Activated B cell treated with CpG ODN at 0.5 μM for 24 hours (primary cell): ENCODE measurements around the gene OGG1. TPM values are rescaled to one million over a fixed set of nuclear protein-coding genes. Genes with fewer than 3 reads are reported as not detected.

Experiments
- ATAC-seq: fragments of 200-7000 bp; cut with Tn5 transposase; one replicate; pipeline ENCODE4 v1.10.0; 2021; ENCODE audit warnings: low read depth, mild to moderate bottlenecking, moderate library complexity
- CTCF ChIA-PET: fragments of 350-600 bp; sonication (Branson Sonifier 250); formaldehyde crosslinking; loops from one replicate; lab custom pipeline; 2021; ENCODE audit warnings: antibody characterized with exemption; lab: Charles Lee
- POLR2A ChIA-PET: fragments of 350-600 bp; sonication (Branson Sonifier 250); formaldehyde crosslinking; loops from one replicate; lab custom pipeline; 2021; ENCODE audit warnings: antibody characterized with exemption; lab: Charles Lee
- DNase-seq: peaks from one replicate; pipeline ENCODE4 v3.0.0; 2022
- H3K27ac Mint-ChIP-seq: one replicate; pipeline ENCODE4 v1.8.0; 2020; ENCODE audit warnings: mixed read lengths
- H3K27me3 Mint-ChIP-seq: one replicate; pipeline ENCODE4 v1.8.0; 2021; ENCODE audit warnings: mixed read lengths
- H3K36me3 Mint-ChIP-seq: one replicate; pipeline ENCODE4 v1.8.0; 2021; ENCODE audit warnings: low read depth, mixed read lengths
- H3K4me1 Mint-ChIP-seq: one replicate; pipeline ENCODE4 v1.8.0; 2021; ENCODE audit warnings: mixed read lengths
- H3K4me3 Mint-ChIP-seq: one replicate; pipeline ENCODE4 v1.8.0; 2020; ENCODE audit warnings: mild to moderate bottlenecking, mixed read lengths
- H3K9me3 Mint-ChIP-seq: one replicate; pipeline ENCODE4 v1.8.0; 2020; ENCODE audit warnings: mixed read lengths
- CTCF ChIP-seq: fragments of 200-600 bp; IDR thresholded peaks from one replicate; pipeline ENCODE4 v1.8.0; 2022; ENCODE audit warnings: antibody characterized with exemption, mild to moderate bottlenecking
- intact Hi-C: fragments of 100-400 bp; cut with micrococcal nuclease; formaldehyde crosslinking; loops from one replicate; pipeline ENCODE4 v1.15.1; 2024
- total RNA-seq: library from RNA; stranded (reverse); gene quantifications from 2 replicates; pipeline ENCODE4 v1.2.3, GENCODE V29; 2022

Gene OGG1
- total RNA-seq, 1 donor from 2014 or later: 60.7 TPM

- no peak overlapping the region for H3K4me3 Mint-ChIP-seq
- intact Hi-C loops: no loop called here
- peaks cover 15% of the 10 kb centered on the region for H3K4me1 Mint-ChIP-seq
- TF ChIP-seq CTCF: no peak
- no peak overlapping the region for H3K27ac Mint-ChIP-seq
- ChIA-PET CTCF (interaction anchor here (0.7 kb wide), 1 partner anchor 9 kb away, joined by 4 read pairs; no protein-coding TSS in a partner anchor), POLR2A (no interaction called here)
- no peak for ATAC-seq
- H3K36me3 Mint-ChIP-seq: no peaks in the 10 kb centered on the region
- DNase-seq: no peak
- H3K27me3 Mint-ChIP-seq: no peaks in the 10 kb centered on the region
- H3K9me3 Mint-ChIP-seq: no peaks in the 10 kb centered on the region
These were observed 31.6 kb upstream of the OGG1 start for GRCh38 chr3:9718118-9718517.

GRCh38 chr3:9721015-9721699 is 28.6 kb upstream of the OGG1 start:
- Mint-ChIP-seq H3K27me3 (no peaks in the 10 kb centered on the region), H3K4me1 (peaks cover 15% of the 10 kb centered on the region), H3K9me3 (no peaks in the 10 kb centered on the region), H3K27ac (peak overlapping the region; percentile 44), H3K4me3 (no peak overlapping the region), H3K36me3 (no peaks in the 10 kb centered on the region)
- ATAC-seq (no peak), DNase-seq (no peak)
- TF ChIP-seq CTCF: no peak
- intact Hi-C loops: loop anchor here (2.0 to 10.0 kb wide), 2 partner anchors 16 to 756 kb away; partner anchors contain the start of gene RAD18
- ChIA-PET CTCF (interaction anchor here (1.4 kb wide), 1 partner anchor 218 kb away, joined by 3 read pairs; no protein-coding TSS in a partner anchor), POLR2A (interaction anchor here (0.6 to 1.5 kb wide), 2 partner anchors 30 to 42 kb away, joined by 3 to 4 read pairs; no protein-coding TSS in a partner anchor)

- no peaks in the 10 kb centered on the region for H3K27me3 Mint-ChIP-seq
- H3K27ac Mint-ChIP-seq: peak overlapping the region; percentile 44
These were observed 28.1 kb upstream of the OGG1 start for GRCh38 chr3:9721700-9722060.

GRCh38 chr3:9725775-9726515 is 23.8 kb upstream of the OGG1 start:
- intact Hi-C loops: loop anchor here (10.0 kb wide), 1 partner anchor 761 kb away; the partner anchor contains the start of gene RAD18
- no peaks in the 10 kb centered on the region for H3K27me3 Mint-ChIP-seq
- ChIA-PET POLR2A (no interaction called here), CTCF (interaction anchor here (0.7 to 2.4 kb wide), 3 partner anchors 28 to 373 kb away, joined by 3 to 13 read pairs (median 3); no protein-coding TSS in a partner anchor)
- ATAC-seq: no peak
- peaks cover 1% of the 10 kb centered on the region for H3K36me3 Mint-ChIP-seq
- H3K4me1 Mint-ChIP-seq: peaks cover 31% of the 10 kb centered on the region
- TF ChIP-seq CTCF: no peak
- DNase-seq: no peak
- H3K4me3 Mint-ChIP-seq: no peak overlapping the region
- no peaks in the 10 kb centered on the region for H3K9me3 Mint-ChIP-seq
- H3K27ac Mint-ChIP-seq: no peak overlapping the region

More at GRCh38 chr3:9721700-9722060, 28.1 kb upstream of the OGG1 start:
- ATAC-seq: no peak
- intact Hi-C loops: loop anchor here (2.0 to 10.0 kb wide), 2 partner anchors 17 to 757 kb away; partner anchors contain the start of gene RAD18
- Mint-ChIP-seq H3K4me3 (no peak overlapping the region), H3K36me3 (no peaks in the 10 kb centered on the region), H3K9me3 (no peaks in the 10 kb centered on the region), H3K4me1 (peaks cover 17% of the 10 kb centered on the region)
- DNase-seq: no peak
- TF ChIP-seq CTCF: no peak
- ChIA-PET CTCF (interaction anchor here (1.4 kb wide), 1 partner anchor 218 kb away, joined by 3 read pairs; no protein-coding TSS in a partner anchor), POLR2A (interaction anchor here (0.6 to 1.5 kb wide), 3 partner anchors 11 to 41 kb away, joined by 3 to 4 read pairs (median 3); no protein-coding TSS in a partner anchor)
